H9 (cell line): ENCODE measurements around the gene GPHN. TPM values are rescaled to one million over a fixed set of nuclear protein-coding genes. Genes with fewer than 3 reads are reported as not detected.

Source experiments
- DNase-seq: peaks from one replicate; pipeline ENCODE4 v3.0.0-alpha.2; 2017
- H2AFZ ChIP-seq: one replicate; pipeline ENCODE4 v1.6.1; 2013; ENCODE audit warnings: mild to moderate bottlenecking, low read length, control low read depth, moderate library complexity
- H2AK5ac ChIP-seq: 2 replicates; pipeline ENCODE4 v1.6.1; 2013; ENCODE audit warnings: low read length, control low read depth, mixed read lengths; ENCODE audit not compliant: insufficient read length
- H2BK120ac ChIP-seq: one replicate; pipeline ENCODE4 v1.6.1; 2013; ENCODE audit warnings: low read depth, mild to moderate bottlenecking, low read length, control low read depth, inconsistent platforms; ENCODE audit not compliant: poor library complexity, severe bottlenecking
- H2BK12ac ChIP-seq: 2 replicates; pipeline ENCODE4 v1.6.1; 2013; ENCODE audit warnings: low read length, control low read depth, mixed read lengths, low read depth; ENCODE audit not compliant: insufficient read length
- H2BK15ac ChIP-seq: 2 replicates; pipeline ENCODE4 v1.6.1; 2013; ENCODE audit warnings: low read depth, low read length, control low read depth
- H2BK20ac ChIP-seq: one replicate; pipeline ENCODE4 v1.6.1; 2013; ENCODE audit warnings: low read depth, mild to moderate bottlenecking, low read length, control low read depth, inconsistent platforms; ENCODE audit not compliant: poor library complexity, severe bottlenecking
- H2BK5ac ChIP-seq: 2 replicates; pipeline ENCODE4 v1.6.1; 2013; ENCODE audit warnings: low read length, control low read depth, mixed read lengths; ENCODE audit not compliant: insufficient read length
- H3K14ac ChIP-seq: 2 replicates; pipeline ENCODE4 v1.6.1; 2013; ENCODE audit warnings: low read length, control low read depth; ENCODE audit not compliant: insufficient read depth
- H3K18ac ChIP-seq: 2 replicates; pipeline ENCODE4 v1.6.1; 2013; ENCODE audit warnings: low read depth, mild to moderate bottlenecking, mixed read lengths, low read length, control low read depth; ENCODE audit not compliant: insufficient read length
- H3K23ac ChIP-seq: 2 replicates; pipeline ENCODE4 v1.6.1; 2013; ENCODE audit warnings: low read length, control low read depth, mixed read lengths, low read depth; ENCODE audit not compliant: insufficient read length
- H3K23me2 ChIP-seq: 2 replicates; pipeline ENCODE4 v1.6.1; 2013; ENCODE audit warnings: low read depth, mild to moderate bottlenecking, mixed read lengths, low read length, control low read depth; ENCODE audit not compliant: insufficient read length, poor library complexity, severe bottlenecking
- H3K27ac ChIP-seq: 2 replicates; pipeline ENCODE4 v1.5.1; 2013; ENCODE audit warnings: low read length, control low read depth, mixed read lengths, low read depth; ENCODE audit not compliant: insufficient read length
- H3K27me3 ChIP-seq: 2 replicates; pipeline ENCODE4 v1.6.1; 2013; ENCODE audit warnings: low read length, control low read depth, inconsistent platforms; ENCODE audit not compliant: insufficient read depth
- H3K4ac ChIP-seq: 2 replicates; pipeline ENCODE4 v1.6.1; 2013; ENCODE audit warnings: low read depth, mild to moderate bottlenecking, control low read depth, inconsistent platforms, low read length, moderate library complexity
- H3K4me1 ChIP-seq: 2 replicates; pipeline ENCODE4 v1.6.1; 2013; ENCODE audit warnings: low read length, control low read depth, inconsistent platforms; ENCODE audit not compliant: insufficient read depth
- H3K4me2 ChIP-seq: 2 replicates; pipeline ENCODE4 v1.6.1; 2013; ENCODE audit warnings: low read length, control low read depth, mixed read lengths; ENCODE audit not compliant: insufficient read length, insufficient read depth
- H3K56ac ChIP-seq: 2 replicates; pipeline ENCODE4 v1.6.1; 2013; ENCODE audit warnings: low read depth, mild to moderate bottlenecking, mixed read lengths, low read length, control low read depth; ENCODE audit not compliant: insufficient read length
- H3K79me1 ChIP-seq: 2 replicates; pipeline ENCODE4 v1.6.1; 2013; ENCODE audit warnings: low read depth, mild to moderate bottlenecking, moderate library complexity, low read length, control low read depth, inconsistent platforms; ENCODE audit not compliant: insufficient read depth, poor library complexity, severe bottlenecking
- H3K79me2 ChIP-seq: 2 replicates; pipeline ENCODE4 v1.6.1; 2013; ENCODE audit warnings: low read length, control low read depth, inconsistent platforms; ENCODE audit not compliant: insufficient read depth
- H3K9ac ChIP-seq: 2 replicates; pipeline ENCODE4 v1.6.1; 2013; ENCODE audit warnings: low read length, control low read depth, mixed read lengths; ENCODE audit not compliant: insufficient read length; ENCODE audit errors: extremely low read depth
- H3K9me3 ChIP-seq: one replicate; pipeline ENCODE4 v1.6.1; 2013; ENCODE audit warnings: low read depth, low read length, inconsistent platforms; ENCODE audit not compliant: control insufficient read depth
- H3T11ph ChIP-seq: one replicate; pipeline ENCODE4 v1.6.1; 2013; ENCODE audit warnings: mild to moderate bottlenecking, low read length, control low read depth, inconsistent platforms
- H4K20me1 ChIP-seq: one replicate; pipeline ENCODE4 v1.6.1; 2013; ENCODE audit not compliant: control insufficient read depth, insufficient read length, insufficient read depth
- H4K5ac ChIP-seq: 2 replicates; pipeline ENCODE4 v1.6.1; 2013; ENCODE audit warnings: low read depth, mild to moderate bottlenecking, mixed read lengths, low read length, control low read depth; ENCODE audit not compliant: insufficient read length
- H4K8ac ChIP-seq: replicated peaks from 2 replicates; pipeline ENCODE4 v1.6.1; 2013; ENCODE audit warnings: low read length, control low read depth, mixed read lengths, low read depth; ENCODE audit not compliant: insufficient read length
- H4K91ac ChIP-seq: 2 replicates; pipeline ENCODE4 v1.6.1; 2013; ENCODE audit warnings: low read depth, mild to moderate bottlenecking, moderate library complexity, mixed read lengths, low read length, control low read depth; ENCODE audit not compliant: insufficient read length
- H3K27ac Mint-ChIP-seq, 3 experiments: 2 replicates in 2 of 3; 3 replicates in 1 of 3; pipeline ENCODE4 v1.8.0; 2020 to 2021; ENCODE audit warnings: mixed read lengths in 3 of 3, mild to moderate bottlenecking in 1 of 3, moderate library complexity in 1 of 3
- H3K27me3 Mint-ChIP-seq: 2 replicates; pipeline ENCODE4 v1.8.0; 2021; ENCODE audit warnings: low read depth, mild to moderate bottlenecking, moderate library complexity, mixed read lengths
- H3K36me3 Mint-ChIP-seq, 3 experiments: 2 replicates in 2 of 3; 3 replicates in 1 of 3; pipeline ENCODE4 v1.8.0; 2020 to 2021; ENCODE audit warnings: low read depth in 3 of 3, mixed read lengths in 3 of 3; ENCODE audit not compliant: insufficient read depth in 1 of 3
- H3K4me1 Mint-ChIP-seq, 2 experiments: 2 replicates each; pipeline ENCODE4 v1.8.0; 2020; ENCODE audit warnings: mixed read lengths in 2 of 2
- H3K4me3 Mint-ChIP-seq, 2 experiments: 2 replicates in 1 of 2; 3 replicates in 1 of 2; pipeline ENCODE4 v1.8.0; 2020 to 2021; ENCODE audit warnings: mild to moderate bottlenecking in 2 of 2, mixed read lengths in 2 of 2, moderate library complexity in 1 of 2
- H3K9me3 Mint-ChIP-seq, 2 experiments: 2 replicates in 1 of 2; 3 replicates in 1 of 2; pipeline ENCODE4 v1.8.0; 2020; ENCODE audit warnings: mild to moderate bottlenecking in 2 of 2, mixed read lengths in 2 of 2, moderate library complexity in 1 of 2
- CTCF ChIP-seq: fragments of 200-600 bp; sonication (generic); conservative IDR thresholded peaks from 3 replicates; pipeline ENCODE4 v1.8.0; 2021; ENCODE audit warnings: antibody characterized with exemption, mild to moderate bottlenecking
- WGBS: extraction: QIAGEN DNeasy Blood & Tissue Kit; methylation state at CpG from one replicate; pipeline ENCODE4 v1.1.7; 2013; ENCODE audit warnings: missing lambda C conversion rate, low lambda C conversion rate, mixed read lengths; ENCODE audit not compliant: insufficient read length; ENCODE audit errors: extremely low coverage; 5-methylcytosine and 5-hydroxymethylcytosine counted together
- total RNA-seq: library from RNA; stranded (reverse); gene quantifications from 2 replicates; pipeline ENCODE4 v1.2.1, GENCODE V29; 2021

The GPHN gene
- total RNA-seq, 1 experiment from 2014 or later = 16.1 TPM

GRCh38 chr14:67191768-67192290 lies 683.9 kb downstream of the GPHN start:
- H3K4me1 Mint-ChIP-seq = peaks cover 6% of the 10 kb centered on the region in 2 experiments
- Histone ChIP-seq H3K4me1 (no peaks in the 10 kb centered on the region; the same call in 1 of the 2 replicates), H3K27me3 (no peaks in the 10 kb centered on the region), H3K23ac (no peak overlapping the region), H3K18ac (no peak overlapping the region), H3K79me2 (no peaks in the 10 kb centered on the region), H2BK20ac (no peak overlapping the region), H2AFZ (no peak overlapping the region), H2AK5ac (no peak overlapping the region), H3K56ac (no peak overlapping the region), H2BK120ac (no peak overlapping the region), H3K9ac (no peak overlapping the region), H3K9me3 (no peaks in the 10 kb centered on the region), H4K20me1 (no peaks in the 10 kb centered on the region), H2BK15ac (no peak overlapping the region), H3K4ac (no peak overlapping the region), H3T11ph (no peak overlapping the region), H4K8ac (no peak overlapping the region), H2BK12ac (no peak overlapping the region), H3K4me2 (no peak overlapping the region), H2BK5ac (no peak overlapping the region), H3K79me1 (no peaks in the 10 kb centered on the region), H4K5ac (no peak overlapping the region), H4K91ac (no peak overlapping the region), H3K23me2 (no peaks in the 10 kb centered on the region), H3K14ac (no peak overlapping the region), H3K27ac (no peak overlapping the region)
- no peak overlapping the region for H3K4me3 Mint-ChIP-seq
- no peaks in the 10 kb centered on the region for H3K9me3 Mint-ChIP-seq
- no peak for DNase-seq
- TF ChIP-seq CTCF = no peak
- H3K36me3 Mint-ChIP-seq = no peaks in the 10 kb centered on the region
- WGBS = no CpG with 5 or more reads among the region's 8 CpGs
- H3K27me3 Mint-ChIP-seq = no peaks in the 10 kb centered on the region
- H3K27ac Mint-ChIP-seq = peak overlapping the region in 1 of 3 experiments; percentile 52; a peak in 1 of 7 replicates
